HG03039 (cell line): ENCODE results near the gene DELE1.
"Not testable (repeated sequence)": the region's sequence is repeated elsewhere in the genome, so short reads cannot be mapped to it uniquely, and the experiment has no call there.

Source experiments
- ATAC-seq: cut with Tn5 transposase; IDR thresholded peaks from one replicate; pipeline ENCODE4 v1.9.1; 2021; ENCODE audit warnings: mild to moderate bottlenecking, moderate library complexity; ENCODE audit not compliant: unreplicated experiment

The DELE1 gene

GRCh38 chr5:141889282-141889871 is 34.3 kb upstream of the DELE1 start:
- no peak for ATAC-seq

GRCh38 chr5:141890429-141890828 is 33.2 kb upstream of the DELE1 start:
- not testable (repeated sequence) for ATAC-seq

- ATAC-seq: no peak
Observed at GRCh38 chr5:141897425-141897824, 26.2 kb upstream of the DELE1 start.

- no peak for ATAC-seq
Observed at GRCh38 chr5:141898448-141899049, 25.1 kb upstream of the DELE1 start.

GRCh38 chr5:141902015-141902814 is 21.5 kb upstream of the DELE1 start:
- no peak for ATAC-seq

- no peak for ATAC-seq
Observed at GRCh38 chr5:141903261-141903660, 20.4 kb upstream of the DELE1 start.

GRCh38 chr5:141904551-141904950 is 19.1 kb upstream of the DELE1 start:
- ATAC-seq: no peak

- ATAC-seq: no peak
Observed at GRCh38 chr5:141906517-141906916, 17.2 kb upstream of the DELE1 start.

- ATAC-seq: no peak
Observed at GRCh38 chr5:141906972-141907371, 16.7 kb upstream of the DELE1 start.

GRCh38 chr5:141908796-141909195 is 14.9 kb upstream of the DELE1 start:
- no peak for ATAC-seq

- no peak for ATAC-seq
Observed at GRCh38 chr5:141909212-141909611, 14.5 kb upstream of the DELE1 start.

- no peak for ATAC-seq
Observed at GRCh38 chr5:141910271-141910673, 13.4 kb upstream of the DELE1 start.

- no peak for ATAC-seq
Observed at GRCh38 chr5:141913560-141914198, 10.0 kb upstream of the DELE1 start.

GRCh38 chr5:141914199-141914743 is 9.4 kb upstream of the DELE1 start:
- ATAC-seq: peak; percentile 52

GRCh38 chr5:141914797-141915196 is 8.9 kb upstream of the DELE1 start:
- ATAC-seq: no peak

- no peak for ATAC-seq
Observed at GRCh38 chr5:141915881-141916336, 7.8 kb upstream of the DELE1 start.

GRCh38 chr5:141916522-141916921 is 7.1 kb upstream of the DELE1 start:
- no peak for ATAC-seq

GRCh38 chr5:141917760-141918159 is 5.9 kb upstream of the DELE1 start:
- no peak for ATAC-seq

- ATAC-seq: no peak
Observed at GRCh38 chr5:141919218-141920119, 4.2 kb upstream of the DELE1 start.

GRCh38 chr5:141920771-141921170 is 2.9 kb upstream of the DELE1 start:
- no peak for ATAC-seq
